Measurements from ENCODE around the gene CTAG2.

The CTAG2 gene

DNA sequence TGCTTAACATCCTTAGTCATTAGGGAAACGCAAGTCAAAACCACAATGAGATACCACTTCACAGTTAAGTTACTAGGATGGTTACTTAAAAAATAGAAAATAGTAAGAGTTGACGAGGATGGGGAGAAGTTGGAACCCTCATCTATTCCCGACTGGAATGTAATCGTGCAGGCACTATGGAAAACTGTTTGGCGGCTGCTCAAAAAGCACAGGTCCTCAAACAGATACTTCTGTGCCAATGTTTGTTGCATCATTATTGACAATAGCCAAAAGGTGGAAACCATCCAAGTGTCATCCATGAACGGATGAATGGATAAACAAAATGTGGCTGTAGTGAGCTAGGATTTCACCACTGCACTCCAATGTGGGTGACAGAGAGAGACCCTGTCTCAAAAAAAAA, 46.0 kb downstream of the CTAG2 start:
- no peak for DNase-seq (ENCODE audit: low read depth in 2 of 2)
- H3K4me3 ChIP-seq (replicated peaks in 1 of 2; ENCODE audit: low read depth in 2 of 2, low read length in 2 of 2): no peak overlapping the region
- TF ChIP-seq, protein P1, sequence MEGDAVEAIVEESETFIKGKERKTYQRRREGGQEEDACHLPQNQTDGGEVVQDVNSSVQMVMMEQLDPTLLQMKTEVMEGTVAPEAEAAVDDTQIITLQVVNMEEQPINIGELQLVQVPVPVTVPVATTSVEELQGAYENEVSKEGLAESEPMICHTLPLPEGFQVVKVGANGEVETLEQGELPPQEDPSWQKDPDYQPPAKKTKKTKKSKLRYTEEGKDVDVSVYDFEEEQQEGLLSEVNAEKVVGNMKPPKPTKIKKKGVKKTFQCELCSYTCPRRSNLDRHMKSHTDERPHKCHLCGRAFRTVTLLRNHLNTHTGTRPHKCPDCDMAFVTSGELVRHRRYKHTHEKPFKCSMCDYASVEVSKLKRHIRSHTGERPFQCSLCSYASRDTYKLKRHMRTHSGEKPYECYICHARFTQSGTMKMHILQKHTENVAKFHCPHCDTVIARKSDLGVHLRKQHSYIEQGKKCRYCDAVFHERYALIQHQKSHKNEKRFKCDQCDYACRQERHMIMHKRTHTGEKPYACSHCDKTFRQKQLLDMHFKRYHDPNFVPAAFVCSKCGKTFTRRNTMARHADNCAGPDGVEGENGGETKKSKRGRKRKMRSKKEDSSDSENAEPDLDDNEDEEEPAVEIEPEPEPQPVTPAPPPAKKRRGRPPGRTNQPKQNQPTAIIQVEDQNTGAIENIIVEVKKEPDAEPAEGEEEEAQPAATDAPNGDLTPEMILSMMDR (IDR thresholded peaks at IDR 0.05; ENCODE audit: low read depth, low read length): no peak

DNA sequence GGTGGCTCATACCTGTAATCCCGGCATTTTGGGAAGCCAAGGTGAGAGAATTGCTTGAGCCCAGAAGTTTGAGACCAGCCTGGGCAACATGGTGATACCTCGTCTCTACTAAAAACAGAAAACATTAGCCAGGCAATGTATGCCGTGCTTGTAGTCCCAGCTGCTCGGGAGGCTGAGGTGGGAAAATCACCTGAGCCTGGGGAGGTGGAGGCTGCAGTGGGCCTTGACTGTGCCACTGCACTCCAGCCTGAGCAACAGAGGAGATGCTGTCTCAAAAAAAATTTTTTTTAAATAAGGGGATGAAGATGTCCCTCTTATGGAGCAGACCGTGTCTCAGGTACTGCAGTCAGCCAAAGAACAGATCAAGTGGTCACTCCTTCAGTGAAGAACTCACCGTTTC, 47.8 kb downstream of the CTAG2 start:
- DNase-seq (ENCODE audit: low read depth in 2 of 2): no peak
- no peak overlapping the region for H3K4me3 ChIP-seq (replicated peaks in 1 of 2; ENCODE audit: low read depth in 2 of 2, low read length in 2 of 2)
- TF ChIP-seq, protein P1 (IDR thresholded peaks at IDR 0.05; ENCODE audit: low read depth, low read length): no peak

DNA sequence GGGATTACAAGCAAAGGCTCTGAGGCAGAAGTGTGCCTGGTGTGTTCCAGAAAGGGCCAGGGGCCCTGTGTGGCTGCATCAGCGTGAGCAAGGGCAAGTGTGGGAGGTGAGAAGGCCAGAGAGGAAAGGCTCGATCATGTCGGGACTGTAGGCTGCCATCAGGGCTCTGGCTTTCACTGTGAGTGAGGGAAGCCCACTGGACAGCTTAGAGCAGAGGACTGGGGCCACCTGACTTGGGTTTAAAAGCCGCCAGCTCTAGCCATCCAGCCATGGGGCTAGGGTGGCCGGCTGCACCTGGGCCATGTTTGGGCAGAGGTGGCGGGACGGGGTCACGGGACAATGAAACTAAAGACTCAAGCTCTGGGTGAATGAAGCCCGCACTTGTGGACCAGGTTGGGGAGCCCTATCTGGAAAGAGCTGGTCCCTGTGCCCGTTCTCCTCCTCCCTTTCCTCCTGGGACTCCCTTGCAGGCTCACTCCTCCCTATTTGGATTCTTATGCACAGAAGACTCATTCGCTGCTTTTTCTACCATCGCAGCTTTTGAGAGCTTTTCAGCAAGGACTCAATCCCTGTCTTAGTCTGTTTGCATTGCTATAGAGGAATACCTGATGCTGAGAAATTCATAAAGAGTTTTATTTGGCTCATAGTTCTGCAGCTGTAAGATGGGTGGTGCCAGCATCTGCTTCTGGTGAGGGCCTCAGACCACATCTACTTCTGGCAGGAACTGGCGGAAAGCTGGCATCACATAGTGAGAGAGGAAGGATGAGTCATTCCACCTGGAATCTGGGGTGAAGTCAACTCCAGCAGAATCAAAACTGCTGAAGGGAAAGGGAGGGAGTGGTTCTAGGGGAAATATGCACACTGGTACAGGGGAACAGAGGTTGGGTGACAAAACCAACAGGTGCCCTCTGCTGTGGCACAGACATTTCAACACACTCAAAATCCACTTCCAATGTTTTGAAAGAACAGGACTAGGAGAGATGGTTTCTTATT, 49.6 kb downstream of the CTAG2 start:
- DNase-seq (ENCODE audit: low read depth in 2 of 2): peak; percentile 57 to 68
- no peak overlapping the region for H3K4me3 ChIP-seq (replicated peaks in 1 of 2; ENCODE audit: low read depth in 2 of 2, low read length in 2 of 2)
- TF ChIP-seq, protein P1 (IDR thresholded peaks at IDR 0.05; ENCODE audit: low read depth, low read length): no peak

DNA sequence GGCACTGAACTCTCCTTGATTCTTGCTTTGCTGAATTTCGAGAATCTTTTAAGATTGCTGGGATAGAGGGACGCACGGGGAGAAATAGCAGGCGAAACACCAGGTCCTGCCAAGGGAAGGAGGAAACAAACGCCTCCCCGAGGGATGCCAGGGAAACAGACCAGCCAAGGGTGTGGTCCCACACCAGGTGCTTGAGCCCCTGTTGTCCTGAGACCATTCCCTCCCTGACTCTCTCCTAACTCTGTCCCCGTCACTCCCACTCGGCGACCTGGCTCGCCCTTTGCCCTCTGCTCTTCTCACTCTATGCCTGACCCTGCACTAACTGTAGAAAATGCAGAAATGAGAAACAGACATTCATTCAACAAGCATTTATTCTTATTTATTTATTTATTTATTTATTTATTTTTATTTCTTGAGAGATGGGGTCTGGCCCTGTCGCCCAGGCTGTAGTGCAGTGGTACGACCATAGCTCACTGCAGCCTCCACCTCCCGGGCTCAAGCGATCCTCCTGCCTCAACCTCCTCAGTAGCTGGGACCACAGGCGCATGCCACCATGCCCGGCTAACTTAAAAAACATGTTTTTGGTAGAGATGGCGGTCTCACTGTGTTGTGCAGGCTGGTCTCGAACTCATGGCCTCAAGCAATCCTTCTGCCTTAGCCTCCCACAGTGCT, 50.5 kb downstream of the CTAG2 start:
- no peak overlapping the region for H3K4me3 ChIP-seq (replicated peaks in 1 of 2; ENCODE audit: low read depth in 2 of 2, low read length in 2 of 2)
- TF ChIP-seq, protein P1 (IDR thresholded peaks at IDR 0.05; ENCODE audit: low read depth, low read length): no peak
- DNase-seq (ENCODE audit: low read depth in 2 of 2): no peak

DNA sequence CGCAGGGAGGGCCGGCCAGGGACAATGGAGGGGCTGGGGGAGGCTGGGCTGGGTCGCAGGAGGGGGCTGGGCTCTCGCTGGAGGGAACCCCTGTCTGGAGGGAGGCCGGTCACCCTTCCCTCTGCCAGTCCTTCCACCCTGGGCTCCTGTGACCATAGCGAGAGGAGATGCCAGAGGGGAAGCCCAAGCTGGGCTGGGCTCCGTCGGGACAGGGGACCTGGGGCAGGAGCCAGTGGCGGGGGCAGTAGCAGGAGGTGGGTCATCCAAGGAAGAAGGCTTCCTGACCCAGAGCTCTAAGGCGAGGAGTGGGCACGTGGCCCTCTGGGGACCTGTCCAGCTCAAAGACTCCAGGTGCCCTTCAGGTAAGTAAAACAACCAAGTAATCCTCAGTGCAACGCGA, 51.2 kb downstream of the CTAG2 start:
- DNase-seq (ENCODE audit: low read depth in 2 of 2): no peak
- TF ChIP-seq, protein P1 (IDR thresholded peaks at IDR 0.05; ENCODE audit: low read depth, low read length): no peak
- H3K4me3 ChIP-seq (replicated peaks in 1 of 2; ENCODE audit: low read depth in 2 of 2, low read length in 2 of 2): no peak overlapping the region
